GM04503 (cell line): Measurements from ENCODE around the gene CORO2A.
"Not testable (repeated sequence)": the region's sequence is repeated elsewhere in the genome, so short reads cannot be mapped to it uniquely, and the experiment has no call there.

Experiments used
- DNase-seq: peaks from one replicate; pipeline ENCODE4 v3.0.0-alpha.2; 2012; ENCODE audit warnings: low read depth

Gene CORO2A

GRCh38 chr9:98084396-98084795 lies 108.0 kb downstream of the CORO2A start:
- DNase-seq: no peak

- no peak for DNase-seq
Measured at GRCh38 chr9:98083566-98084183, 108.8 kb downstream of the CORO2A start.

- no peak for DNase-seq
Measured at GRCh38 chr9:98083061-98083501, 109.4 kb downstream of the CORO2A start.

GRCh38 chr9:98081477-98082219 lies 110.8 kb downstream of the CORO2A start:
- DNase-seq: peak; percentile 15

- DNase-seq: no peak
Measured at GRCh38 chr9:98080780-98081179, 111.7 kb downstream of the CORO2A start.

- peak; percentile 49 for DNase-seq
Measured at GRCh38 chr9:98080326-98080725, 112.1 kb downstream of the CORO2A start.

GRCh38 chr9:98078895-98079294 lies 113.5 kb downstream of the CORO2A start:
- no peak for DNase-seq

GRCh38 chr9:98076514-98076890 lies 115.9 kb downstream of the CORO2A start:
- not testable (repeated sequence) for DNase-seq

- peak; percentile 73 for DNase-seq
Measured at GRCh38 chr9:98075332-98075805, 117.1 kb downstream of the CORO2A start.

- no peak for DNase-seq
Measured at GRCh38 chr9:98074115-98074990, 118.1 kb downstream of the CORO2A start.

GRCh38 chr9:98071737-98072136 lies 120.7 kb downstream of the CORO2A start:
- DNase-seq: no peak
